Left colon (tissue), 2 donors: Measurements from ENCODE around the gene KDM4D. TPM values are rescaled to one million over a fixed set of nuclear protein-coding genes. Genes with fewer than 3 reads are reported as not detected.
"Not testable (repeated sequence)": the region's sequence is repeated elsewhere in the genome, so short reads cannot be mapped to it uniquely, and the experiment has no call there.

Source experiments
- ATAC-seq: fragments of 200-7000 bp; cut with Tn5 transposase; one replicate; pipeline ENCODE4 v1.9.1; 2020; ENCODE audit warnings: mild to moderate bottlenecking, moderate library complexity
- DNase-seq, 2 donors: peaks; one replicate each; pipeline ENCODE4 v3.0.0-alpha.2; 2020
- intact Hi-C, 2 donors: fragments of 100-400 bp; cut with DNase I in 1 of 2; cut with micrococcal nuclease in 1 of 2; formaldehyde crosslinking; loops; one replicate each; pipeline versions ENCODE4 v1.11.2 to v1.14.0; 2022; cut with DNase I, micrococcal nuclease
- total RNA-seq, 2 donors: library from RNA; stranded (reverse); fragmentation: NEBNext Ultra II Directional; extraction: Animal tissue kit (Norgen Biotek cat#: 25700); gene quantifications; one replicate each; pipeline ENCODE4 v1.2.1, GENCODE V29; 2021
- donor health status: DM: no; HTN: no; CAD: no.
- donor health status: DM: yes; HTN: yes; CAD: no.

Gene KDM4D
- total RNA-seq, 2 donors from 2014 or later = 0.25 to 0.55 TPM

DNA sequence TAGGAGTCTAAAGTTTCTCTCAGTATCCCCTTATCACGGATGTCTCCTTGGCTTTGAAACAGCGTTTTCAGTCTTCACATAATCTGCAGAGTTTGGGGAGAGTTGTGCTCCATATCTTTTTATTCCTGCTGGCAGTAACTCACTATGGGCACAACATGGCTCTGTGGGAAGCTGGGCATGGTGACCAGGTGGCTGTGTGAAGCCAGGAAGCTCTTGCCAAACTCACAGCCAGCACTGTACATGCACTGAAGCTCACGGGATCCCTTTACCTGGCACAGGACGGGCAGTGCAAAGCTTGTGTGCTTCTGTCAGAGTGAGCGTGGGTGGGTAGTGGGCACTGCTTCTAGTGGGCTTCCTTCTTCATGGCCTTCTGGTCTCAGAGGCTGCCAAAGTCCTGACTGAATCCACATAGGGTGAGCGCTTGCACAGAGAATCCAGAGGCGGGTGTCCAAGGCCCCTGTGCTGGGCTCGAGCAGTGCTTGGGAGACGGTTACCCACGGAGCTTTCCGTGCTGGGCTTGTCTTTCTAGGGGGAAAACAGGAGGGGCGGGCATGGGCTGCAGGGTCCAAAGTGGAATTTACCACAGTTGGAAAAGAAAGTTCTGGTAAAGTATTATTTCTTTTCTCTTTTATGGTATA is 40.8 kb downstream of the KDM4D start:
- intact Hi-C loops = no loop called here
- DNase-seq (no peak), ATAC-seq (no peak)

DNA sequence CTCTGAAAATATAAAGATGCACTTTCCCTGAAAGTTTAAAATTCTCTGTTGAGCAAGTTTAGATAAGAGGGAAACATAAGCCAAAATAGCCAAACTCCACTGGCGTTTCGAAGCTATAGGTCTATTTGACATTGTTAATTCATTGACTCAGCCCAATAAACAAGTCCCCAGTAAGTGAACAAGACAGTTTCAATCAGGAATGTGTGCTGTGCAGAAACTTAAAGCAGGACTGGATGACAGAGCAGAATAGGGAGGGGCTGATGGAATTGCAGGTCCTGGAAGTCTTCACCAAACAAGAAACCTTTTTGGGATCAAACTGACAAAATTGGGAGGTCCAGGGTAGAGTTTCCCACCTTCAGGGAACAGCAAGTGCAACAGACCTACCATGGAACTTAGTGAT is 42.6 kb downstream of the KDM4D start:
- DNase-seq = no peak
- ATAC-seq = no peak
- intact Hi-C loops = no loop called here

DNA sequence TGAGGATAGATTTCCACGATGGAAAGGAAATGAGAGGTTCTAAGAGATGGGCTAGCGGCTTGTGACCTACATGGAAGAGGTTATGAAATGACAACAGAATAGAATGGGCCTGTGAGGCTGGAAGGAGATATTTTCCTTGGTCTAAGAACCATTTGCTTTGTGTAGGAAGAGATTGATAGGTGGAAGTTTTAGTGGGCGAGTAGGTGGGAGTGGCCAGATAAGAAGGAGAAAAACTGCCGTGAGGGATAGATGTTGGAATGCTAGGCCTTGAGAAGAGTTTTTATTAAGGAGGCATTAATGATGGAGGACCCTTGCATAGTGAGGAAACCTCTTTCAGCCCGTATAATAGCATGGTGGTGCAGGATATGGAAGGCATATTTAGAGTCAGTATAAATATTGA is 48.0 kb downstream of the KDM4D start:
- intact Hi-C loops, DNase-seq, ATAC-seq: not testable (repeated sequence)

DNA sequence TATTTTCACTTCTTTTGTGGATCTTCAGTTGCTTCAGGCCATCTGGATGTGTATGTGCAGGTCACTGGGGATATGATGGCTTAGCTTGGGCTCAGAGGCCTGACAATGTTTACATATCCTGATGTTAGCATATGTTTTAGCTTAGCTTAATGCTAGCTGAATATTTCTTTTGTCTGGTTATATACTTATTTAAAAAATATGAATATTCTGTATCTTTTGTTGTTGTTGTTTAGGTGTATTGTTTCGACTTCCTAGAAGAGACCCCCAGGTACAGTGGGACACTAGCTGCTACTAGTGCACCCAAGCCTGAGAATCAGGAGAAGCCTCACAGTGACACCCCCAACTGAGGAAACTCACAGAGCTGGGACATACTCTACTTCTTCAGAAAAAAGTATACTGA is 51.4 kb downstream of the KDM4D start, which contains the start of gene KDM4E:
Gene KDM4E (plus strand): TSS at position 301 of the 400 bp plus-strand sequence. CDS start 300 bp downstream, outside the sequence.
- ATAC-seq (no peak), DNase-seq (no peak)
- intact Hi-C loops = no loop called here

DNA sequence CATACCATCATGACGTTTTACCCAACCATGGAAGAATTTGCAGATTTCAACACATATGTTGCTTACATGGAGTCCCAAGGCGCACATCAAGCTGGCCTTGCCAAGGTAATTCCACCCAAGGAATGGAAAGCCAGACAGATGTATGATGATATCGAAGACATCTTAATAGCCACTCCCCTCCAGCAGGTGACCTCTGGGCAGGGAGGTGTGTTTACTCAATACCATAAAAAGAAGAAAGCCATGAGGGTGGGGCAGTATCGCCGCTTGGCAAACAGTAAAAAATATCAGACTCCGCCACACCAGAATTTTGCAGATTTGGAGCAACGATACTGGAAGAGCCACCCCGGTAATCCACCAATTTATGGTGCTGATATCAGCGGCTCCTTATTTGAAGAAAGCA is 52.1 kb downstream of the KDM4D start:
- peak; percentile 85 for ATAC-seq
- intact Hi-C loops, DNase-seq: not testable (repeated sequence)

DNA sequence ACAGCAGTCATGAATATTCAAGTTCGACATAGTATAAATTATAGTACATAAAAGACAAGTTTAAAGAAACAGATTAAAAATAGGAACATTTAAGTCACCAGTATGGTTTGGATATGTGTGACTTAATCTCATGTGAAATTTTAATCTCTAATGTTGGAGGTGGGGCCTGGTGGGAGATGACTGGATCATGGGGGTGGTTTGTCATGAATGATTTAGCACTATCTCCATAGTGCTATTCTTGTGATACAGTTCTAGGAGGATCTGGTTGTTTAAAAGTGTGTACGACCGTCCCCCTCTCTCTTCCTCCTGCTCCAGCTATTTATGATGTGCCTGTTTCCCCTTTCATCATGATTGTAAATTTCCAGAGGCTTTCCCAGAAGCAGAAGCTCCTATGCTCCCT is 54.8 kb downstream of the KDM4D start:
- DNase-seq = no peak
- ATAC-seq = no peak
- intact Hi-C loops = no loop called here

DNA sequence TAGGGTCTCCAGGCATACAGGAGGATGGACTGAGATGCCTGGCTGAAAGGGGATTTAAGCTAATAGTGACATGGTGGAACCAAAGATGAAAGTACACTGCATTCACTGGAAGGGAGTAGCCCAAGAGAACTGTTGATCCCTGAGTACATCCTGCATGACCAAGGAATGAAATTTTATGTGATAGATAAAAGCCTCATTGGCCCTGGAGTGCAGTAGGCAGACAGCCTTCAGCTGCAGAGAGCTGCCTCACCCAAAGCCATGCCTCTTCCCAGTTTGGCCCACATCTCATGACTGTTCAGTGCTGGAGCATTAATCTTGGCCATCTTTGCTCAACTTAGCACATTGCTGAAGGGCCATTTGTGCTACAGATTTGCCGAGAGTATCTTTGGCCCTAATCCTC is 59.5 kb downstream of the KDM4D start:
- DNase-seq = no peak
- intact Hi-C loops = loop anchor here in 1 of 2 donors (10.0 kb wide), 1 partner anchor 48 kb away; no protein-coding TSS in a partner anchor
- ATAC-seq = no peak

DNA sequence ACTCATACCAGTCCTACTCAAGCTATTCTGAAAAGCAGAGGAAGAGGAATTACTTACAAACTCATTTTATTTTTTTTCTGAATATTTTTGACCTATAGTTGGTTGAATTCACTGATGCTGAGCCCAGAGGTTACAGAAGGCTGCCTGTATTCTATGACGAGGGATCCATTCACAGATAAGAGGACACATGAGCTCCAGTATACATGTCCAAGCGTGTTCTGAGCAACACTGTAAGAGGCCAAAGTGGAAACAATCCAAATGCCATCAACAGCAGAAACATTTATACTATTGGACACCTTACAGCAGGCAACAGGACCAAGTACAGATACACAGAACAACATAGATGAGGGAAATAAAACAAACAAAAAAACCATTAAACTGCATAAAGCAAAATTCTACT is 61.8 kb downstream of the KDM4D start:
- ATAC-seq (no peak), DNase-seq (no peak)
- intact Hi-C loops = loop anchor here in 1 of 2 donors (10.0 kb wide), 1 partner anchor 51 kb away; no protein-coding TSS in a partner anchor

DNA sequence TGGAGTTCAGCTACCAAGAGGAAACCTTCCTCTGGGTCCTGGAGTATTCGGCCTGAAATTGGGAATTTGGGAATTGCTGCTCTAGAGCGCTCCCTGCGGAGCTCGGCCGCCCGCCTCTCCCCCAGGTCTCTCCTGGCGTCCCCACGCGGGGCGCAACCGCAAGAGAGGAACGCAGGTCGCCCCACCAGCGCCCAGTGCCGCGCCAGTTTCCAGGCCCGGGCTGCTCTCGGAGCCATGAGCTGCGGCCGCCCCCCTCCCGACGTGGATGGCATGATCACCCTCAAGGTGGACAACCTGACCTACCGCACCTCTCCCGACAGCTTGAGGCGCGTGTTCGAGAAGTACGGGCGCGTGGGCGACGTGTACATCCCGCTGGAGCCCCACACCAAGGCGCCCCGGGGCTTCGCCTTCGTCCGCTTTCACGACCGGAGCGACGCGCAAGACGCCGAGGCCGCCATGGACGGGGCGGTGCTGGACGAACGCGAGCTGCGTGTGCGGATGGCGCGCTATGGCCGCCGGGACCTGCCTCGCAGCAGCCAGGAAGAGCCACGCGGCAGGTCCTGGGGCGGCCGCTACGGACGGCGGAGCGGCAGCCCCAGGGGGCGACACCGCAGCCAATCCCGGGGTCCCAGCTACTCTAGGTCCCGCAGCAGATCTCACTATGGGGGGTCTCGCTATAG is 64.0 kb downstream of the KDM4D start:
- ATAC-seq, DNase-seq: not testable (repeated sequence)
- intact Hi-C loops = loop anchor here in 1 of 2 donors (10.0 kb wide), 1 partner anchor 53 kb away; no protein-coding TSS in a partner anchor

DNA sequence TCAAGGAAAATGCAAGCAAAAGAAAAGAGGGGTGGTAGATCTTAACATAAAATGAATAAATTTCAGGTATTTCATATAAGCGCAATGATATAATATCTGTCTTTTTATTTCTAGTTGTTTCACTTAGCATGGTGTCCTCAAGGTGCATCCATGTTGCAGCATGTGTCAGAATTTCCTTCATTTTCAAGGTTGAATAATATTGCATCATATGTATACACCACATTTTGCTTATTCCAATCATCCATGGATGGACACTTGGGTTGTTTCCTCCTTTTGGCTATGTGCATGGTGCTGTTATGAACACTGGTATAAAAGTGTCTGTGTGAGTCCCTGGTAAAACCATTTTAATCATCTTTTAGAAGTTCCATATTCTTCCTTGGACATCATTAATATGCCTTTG is 68.7 kb downstream of the KDM4D start:
- intact Hi-C loops = no loop called here
- ATAC-seq (no peak), DNase-seq (no peak)

DNA sequence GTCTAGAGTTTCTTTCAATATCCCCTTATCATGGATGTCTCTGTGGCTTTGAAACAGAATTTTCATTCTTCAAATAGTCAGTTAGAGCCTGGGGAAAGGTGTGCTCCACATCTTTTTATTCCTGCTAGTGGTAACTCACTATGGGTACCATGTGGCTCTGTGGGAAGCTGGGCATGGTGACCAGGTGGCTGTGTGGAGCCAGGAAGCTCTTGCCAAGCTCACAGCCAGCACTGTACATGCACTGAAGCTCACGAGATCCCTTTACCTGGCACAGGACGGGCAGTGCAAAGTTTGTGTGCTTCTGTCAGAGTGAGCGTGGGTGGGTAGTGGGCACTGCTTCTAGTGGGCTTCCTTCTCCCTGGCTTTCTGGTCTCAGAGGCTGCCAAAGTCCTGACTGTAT is 69.4 kb downstream of the KDM4D start:
- intact Hi-C loops = no loop called here
- DNase-seq (no peak), ATAC-seq (no peak)

DNA sequence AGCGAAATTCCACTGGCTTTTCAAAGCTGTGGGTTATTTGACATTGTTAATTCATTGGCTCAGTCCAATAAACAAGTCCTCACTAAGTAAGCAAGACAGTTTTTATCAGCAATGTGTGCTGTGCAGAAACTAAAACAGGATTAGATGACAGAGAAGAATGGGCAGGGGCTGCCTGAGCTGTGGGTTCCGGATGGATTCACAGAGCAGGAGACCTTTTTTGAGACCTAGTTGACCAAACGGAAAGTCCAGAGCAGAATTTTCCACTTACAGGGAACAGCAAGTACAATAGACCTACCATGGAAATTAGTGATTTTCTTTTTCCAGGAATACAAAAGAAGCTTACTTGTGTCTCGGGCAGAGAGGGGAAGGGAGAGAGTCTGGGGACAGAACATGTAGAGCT is 70.5 kb downstream of the KDM4D start:
- ATAC-seq (no peak), DNase-seq (no peak)
- intact Hi-C loops = no loop called here

DNA sequence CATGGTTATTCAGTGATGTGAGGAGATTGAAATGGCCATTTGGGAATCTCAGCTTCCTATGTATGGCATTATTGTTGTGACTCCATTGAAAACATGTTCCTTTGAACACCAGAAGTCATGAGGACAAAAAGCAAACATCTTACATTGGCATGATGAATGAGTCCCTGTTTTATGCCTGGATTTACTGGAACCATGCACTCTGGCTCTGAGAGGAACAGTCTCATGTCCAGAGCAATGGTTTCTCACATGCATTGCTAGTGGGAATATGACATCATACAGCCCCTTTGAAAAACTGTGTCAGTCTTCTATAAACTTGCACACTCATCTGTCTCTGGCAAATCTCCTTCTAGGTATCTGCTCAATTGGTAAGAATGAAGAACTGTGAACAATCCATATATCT is 72.3 kb downstream of the KDM4D start:
- ATAC-seq = no peak
- intact Hi-C loops = no loop called here
- no peak for DNase-seq

Other genes with a start within 250 kb of the KDM4D start
- gene AMOTL1, start 205.4 kb upstream of the KDM4D start, total RNA-seq = 10 to 100 TPM in 1 of 2 donors, 1 to 10 TPM in 1; 3.3 to 14.2 TPM
- gene CWC15, start 153 bp upstream of the KDM4D start, total RNA-seq = 10 to 100 TPM; 44.0 to 44.3 TPM
- not detected for gene KDM4E, start 51.5 kb downstream of the KDM4D start, total RNA-seq
- gene KDM4F, start 75.7 kb downstream of the KDM4D start, total RNA-seq = not detected
- gene SRSF8, start 93.2 kb downstream of the KDM4D start, total RNA-seq = 10 to 100 TPM; 42.8 to 52.7 TPM
- gene ENDOD1, start 116.1 kb downstream of the KDM4D start, total RNA-seq = 100 to 1,000 TPM in 1 of 2 donors, 10 to 100 TPM in 1; 98.9 to 108 TPM